Mesothelial cell of epicardium (in vitro differentiated cells): ENCODE results near the gene PPDPF. TPM values are rescaled to one million over a fixed set of nuclear protein-coding genes. Genes with fewer than 3 reads are reported as not detected.

ENCODE experiments used
- DNase-seq, 2 experiments: peaks; one replicate each; pipeline ENCODE4 v3.0.0; 2021; ENCODE audit warnings: low spot score in 2 of 2; ENCODE audit not compliant: unreplicated experiment in 2 of 2
- H3K27ac Mint-ChIP-seq: 2 replicates; pipeline ENCODE4 v1.8.0; 2021; ENCODE audit warnings: mixed read lengths
- H3K27me3 Mint-ChIP-seq: 2 replicates; pipeline ENCODE4 v1.8.0; 2021; ENCODE audit warnings: low read depth, mixed read lengths
- H3K36me3 Mint-ChIP-seq: 2 replicates; pipeline ENCODE4 v1.8.0; 2021; ENCODE audit warnings: mixed read lengths
- H3K4me1 Mint-ChIP-seq: 2 replicates; pipeline ENCODE4 v1.8.0; 2021; ENCODE audit warnings: mixed read lengths
- H3K4me3 Mint-ChIP-seq: 2 replicates; pipeline ENCODE4 v1.8.0; 2021; ENCODE audit warnings: mild to moderate bottlenecking, moderate library complexity, mixed read lengths
- H3K9me3 Mint-ChIP-seq: 2 replicates; pipeline ENCODE4 v1.8.0; 2021; ENCODE audit warnings: mixed read lengths
- total RNA-seq: library from RNA; stranded (reverse); gene quantifications from 3 replicates; pipeline ENCODE4 v1.2.1, GENCODE V29; 2021
- TF ChIP-seq, protein P1 (sequence below): fragments of 200-600 bp; sonication (generic); IDR thresholded peaks from one replicate; pipeline ENCODE4 v1.5.0; 2021; ENCODE audit warnings: antibody characterized with exemption; ENCODE audit not compliant: unreplicated experiment

The PPDPF gene
- total RNA-seq, 1 donor from 2014 or later = 271 TPM

DNA sequence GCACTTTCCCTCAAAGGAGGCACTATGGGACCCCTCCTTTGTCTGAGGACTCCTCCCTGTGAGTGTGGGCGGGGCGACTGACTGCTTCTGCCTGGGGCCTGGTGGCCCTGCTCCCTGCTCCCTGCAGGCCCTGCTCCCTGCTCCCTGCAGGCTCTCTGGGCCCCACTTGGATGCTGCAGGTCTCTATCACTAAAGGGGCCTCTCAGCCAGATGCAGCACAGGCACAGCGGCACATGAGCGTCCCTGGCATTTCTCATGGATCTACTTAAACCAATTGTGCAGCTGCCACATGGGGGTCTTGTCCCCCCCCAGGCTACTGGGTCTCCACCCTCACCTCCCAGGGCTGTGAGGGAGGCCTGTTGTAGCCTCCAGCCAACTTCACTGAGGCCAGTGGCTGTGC lies 29.5 kb upstream of the PPDPF start:
- TF ChIP-seq, protein P1, sequence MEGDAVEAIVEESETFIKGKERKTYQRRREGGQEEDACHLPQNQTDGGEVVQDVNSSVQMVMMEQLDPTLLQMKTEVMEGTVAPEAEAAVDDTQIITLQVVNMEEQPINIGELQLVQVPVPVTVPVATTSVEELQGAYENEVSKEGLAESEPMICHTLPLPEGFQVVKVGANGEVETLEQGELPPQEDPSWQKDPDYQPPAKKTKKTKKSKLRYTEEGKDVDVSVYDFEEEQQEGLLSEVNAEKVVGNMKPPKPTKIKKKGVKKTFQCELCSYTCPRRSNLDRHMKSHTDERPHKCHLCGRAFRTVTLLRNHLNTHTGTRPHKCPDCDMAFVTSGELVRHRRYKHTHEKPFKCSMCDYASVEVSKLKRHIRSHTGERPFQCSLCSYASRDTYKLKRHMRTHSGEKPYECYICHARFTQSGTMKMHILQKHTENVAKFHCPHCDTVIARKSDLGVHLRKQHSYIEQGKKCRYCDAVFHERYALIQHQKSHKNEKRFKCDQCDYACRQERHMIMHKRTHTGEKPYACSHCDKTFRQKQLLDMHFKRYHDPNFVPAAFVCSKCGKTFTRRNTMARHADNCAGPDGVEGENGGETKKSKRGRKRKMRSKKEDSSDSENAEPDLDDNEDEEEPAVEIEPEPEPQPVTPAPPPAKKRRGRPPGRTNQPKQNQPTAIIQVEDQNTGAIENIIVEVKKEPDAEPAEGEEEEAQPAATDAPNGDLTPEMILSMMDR = no peak
- H3K9me3 Mint-ChIP-seq = no peaks in the 10 kb centered on the region
- no peak overlapping the region for H3K4me3 Mint-ChIP-seq
- DNase-seq = no peak
- peaks cover 50% of the 10 kb centered on the region for H3K27me3 Mint-ChIP-seq
- no peaks in the 10 kb centered on the region for H3K36me3 Mint-ChIP-seq
- no peaks in the 10 kb centered on the region for H3K4me1 Mint-ChIP-seq
- H3K27ac Mint-ChIP-seq = no peak overlapping the region

DNA sequence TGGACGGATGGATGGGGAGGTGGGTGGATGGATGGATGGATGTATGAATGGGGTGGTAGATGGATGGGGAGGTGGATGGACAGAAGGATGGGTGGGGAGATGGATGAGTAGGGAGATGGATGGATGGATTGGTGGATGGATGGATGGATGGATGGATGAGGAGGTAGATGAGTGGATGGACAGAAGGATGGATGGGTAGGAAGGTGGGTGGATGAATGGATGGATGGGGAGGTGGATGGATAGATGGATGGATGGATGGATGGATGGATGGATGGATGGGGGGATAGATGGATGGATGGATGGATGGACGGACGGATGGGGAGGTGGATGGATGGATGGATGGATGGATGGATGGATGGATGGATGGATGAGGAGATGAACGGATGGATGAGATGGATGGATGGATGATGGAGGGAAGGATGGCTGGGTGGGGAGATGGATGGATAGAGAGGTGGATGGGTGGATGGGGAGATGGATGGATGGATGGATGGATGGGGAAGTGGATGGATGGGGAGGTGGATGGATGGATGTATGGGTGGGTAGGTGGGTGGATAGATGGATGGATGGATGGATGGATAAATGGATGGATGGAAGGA lies 28.8 kb upstream of the PPDPF start:
- Mint-ChIP-seq H3K4me3 (no peak overlapping the region), H3K27ac (no peak overlapping the region), H3K4me1 (peaks cover 2% of the 10 kb centered on the region), H3K9me3 (no peaks in the 10 kb centered on the region), H3K36me3 (no peaks in the 10 kb centered on the region), H3K27me3 (peaks cover 53% of the 10 kb centered on the region)
- no peak for DNase-seq
- TF ChIP-seq, protein P1 = no peak

DNA sequence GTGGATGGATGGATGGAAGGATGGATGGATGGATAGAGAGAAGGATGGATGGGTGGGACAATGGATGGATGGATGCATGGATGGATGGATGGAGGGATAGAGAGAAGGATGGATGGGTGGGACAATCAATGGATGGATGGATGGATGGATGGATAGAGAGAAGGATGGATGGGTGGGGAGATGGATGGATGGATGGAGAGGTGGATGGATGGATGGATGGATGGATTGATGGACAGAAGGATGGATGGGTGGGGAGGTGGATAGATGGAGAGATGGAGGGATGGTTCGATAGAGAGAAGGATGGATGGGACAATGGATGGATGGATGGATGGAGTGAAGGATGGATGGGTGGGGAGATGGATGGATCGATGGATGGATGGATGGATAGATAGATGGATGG lies 28.0 kb upstream of the PPDPF start:
- DNase-seq = no peak
- Mint-ChIP-seq H3K27ac (no peak overlapping the region), H3K4me1 (peaks cover 4% of the 10 kb centered on the region), H3K27me3 (peaks cover 56% of the 10 kb centered on the region), H3K4me3 (no peak overlapping the region), H3K36me3 (no peaks in the 10 kb centered on the region), H3K9me3 (no peaks in the 10 kb centered on the region)
- TF ChIP-seq, protein P1 = no peak

DNA sequence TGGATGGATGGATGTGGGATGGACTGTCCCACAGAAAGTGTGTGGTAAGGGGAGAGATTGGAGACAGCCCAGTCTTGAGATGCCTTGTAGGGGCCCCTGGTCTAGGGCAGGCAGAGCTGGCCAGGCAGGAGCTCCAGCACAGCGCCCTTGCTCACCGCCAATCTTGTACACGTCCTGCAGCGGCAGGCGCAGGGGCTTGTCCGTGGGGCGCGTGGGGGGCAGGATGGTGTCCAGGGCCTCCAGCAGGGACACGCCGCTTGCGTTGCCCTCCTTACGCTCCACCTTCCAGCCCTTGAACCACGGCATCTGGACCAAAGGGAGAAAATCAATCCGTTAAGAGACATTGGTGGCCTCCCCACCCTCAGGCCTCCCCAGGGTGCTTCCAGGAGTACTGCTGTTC lies 27.6 kb upstream of the PPDPF start:
- Mint-ChIP-seq H3K9me3 (no peaks in the 10 kb centered on the region), H3K27ac (no peak overlapping the region), H3K36me3 (no peaks in the 10 kb centered on the region), H3K4me1 (peaks cover 4% of the 10 kb centered on the region), H3K27me3 (peaks cover 57% of the 10 kb centered on the region), H3K4me3 (no peak overlapping the region)
- TF ChIP-seq, protein P1 = no peak
- peak in 1 of 2 experiments; percentile 13 for DNase-seq

DNA sequence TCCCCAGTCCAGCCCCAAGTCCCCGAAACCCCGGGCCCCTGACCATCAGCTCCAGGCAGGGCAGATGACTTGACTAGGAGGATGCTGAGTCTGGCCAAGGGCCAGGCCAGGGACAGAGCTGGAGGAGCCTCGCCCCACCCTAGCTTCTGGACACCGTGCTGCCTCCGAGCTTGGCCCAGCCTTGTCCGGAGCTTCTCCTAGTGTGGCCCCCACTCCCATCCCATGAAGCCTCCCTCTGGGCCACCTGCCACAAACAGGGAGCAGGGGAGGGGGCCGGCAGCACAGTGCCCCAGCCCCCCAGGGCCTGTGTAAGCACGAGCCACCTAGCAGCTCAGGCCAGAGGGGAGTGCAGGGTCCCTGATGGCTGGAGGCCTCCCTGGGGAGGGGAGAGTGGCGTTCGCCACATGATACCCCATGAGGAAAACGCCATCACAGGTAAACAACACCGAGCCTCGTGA lies 27.0 kb upstream of the PPDPF start:
- TF ChIP-seq, protein P1 = no peak
- H3K36me3 Mint-ChIP-seq = no peaks in the 10 kb centered on the region
- H3K4me3 Mint-ChIP-seq = no peak overlapping the region
- no peaks in the 10 kb centered on the region for H3K9me3 Mint-ChIP-seq
- peaks cover 4% of the 10 kb centered on the region for H3K4me1 Mint-ChIP-seq
- H3K27ac Mint-ChIP-seq = no peak overlapping the region
- peaks cover 58% of the 10 kb centered on the region for H3K27me3 Mint-ChIP-seq
- DNase-seq = peak in 1 of 2 experiments; percentile 16

DNA sequence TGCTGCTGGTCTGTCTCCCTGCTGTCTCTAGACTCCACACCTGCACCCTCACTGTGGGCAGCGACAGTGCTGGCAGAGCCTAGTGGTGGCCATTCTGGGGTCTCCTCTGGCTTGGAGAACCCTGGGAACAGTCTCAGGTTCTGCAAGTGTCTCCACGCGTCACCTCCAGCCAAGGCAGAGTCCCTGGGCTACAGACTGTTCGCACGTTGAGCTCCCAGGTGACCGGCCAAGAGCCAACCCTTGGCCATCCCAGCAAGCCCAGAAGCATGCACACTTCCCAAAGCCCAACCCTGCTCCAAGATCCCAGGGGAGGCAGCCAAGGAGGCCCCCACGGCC lies 26.5 kb upstream of the PPDPF start:
- H3K27me3 Mint-ChIP-seq = peaks cover 53% of the 10 kb centered on the region
- TF ChIP-seq, protein P1 = no peak
- H3K9me3 Mint-ChIP-seq = no peaks in the 10 kb centered on the region
- no peak overlapping the region for H3K4me3 Mint-ChIP-seq
- DNase-seq = no peak
- H3K36me3 Mint-ChIP-seq = no peaks in the 10 kb centered on the region
- H3K4me1 Mint-ChIP-seq = peaks cover 4% of the 10 kb centered on the region
- H3K27ac Mint-ChIP-seq = no peak overlapping the region
